Astrocyte of the cerebellum (primary cell): ENCODE data around the gene STH.

Experiments
- DNase-seq: peaks from one replicate; pipeline ENCODE4 v3.0.0-alpha.2; 2011; ENCODE audit warnings: low read depth
- H3K4me3 ChIP-seq: 2 replicates; pipeline ENCODE4 v1.5.1; 2011; ENCODE audit warnings: mild to moderate bottlenecking, low read depth, low read length, moderate library complexity
- CTCF ChIP-seq: IDR thresholded peaks from 2 replicates; pipeline ENCODE4 v1.5.1; 2012; ENCODE audit warnings: low read length, low read depth, moderate library complexity, mild to moderate bottlenecking; ENCODE audit errors: missing control alignments
- in situ Hi-C: cut with HindIII; loops from 2 replicates; pipeline ENCODE4 v1.10.0; 2017; ENCODE audit warnings: low sequenced_read_pairs

STH gene

GRCh38 chr17:46026166-46027047 lies 27.4 kb downstream of the STH start:
- DNase-seq, result no peak
- no peak overlapping the region for H3K4me3 ChIP-seq
- no peak for TF ChIP-seq CTCF
- in situ Hi-C loops, result no loop called here

GRCh38 chr17:46027048-46027975 lies 28.3 kb downstream of the STH start:
- in situ Hi-C loops, result no loop called here
- no peak overlapping the region for H3K4me3 ChIP-seq
- DNase-seq, result no peak
- no peak for TF ChIP-seq CTCF

GRCh38 chr17:46027976-46028325 lies 28.9 kb downstream of the STH start:
- in situ Hi-C loops, result no loop called here
- TF ChIP-seq CTCF, result no peak
- no peak overlapping the region for H3K4me3 ChIP-seq
- DNase-seq, result no peak

GRCh38 chr17:46028374-46028773 lies 29.3 kb downstream of the STH start:
- H3K4me3 ChIP-seq, result no peak overlapping the region
- DNase-seq, result no peak
- no peak for TF ChIP-seq CTCF
- in situ Hi-C loops, result no loop called here

- H3K4me3 ChIP-seq, result no peak overlapping the region
- in situ Hi-C loops, result no loop called here
- DNase-seq, result no peak
- TF ChIP-seq CTCF, result no peak
These were observed 30.0 kb downstream of the STH start for GRCh38 chr17:46028981-46029565.

GRCh38 chr17:46029627-46030026 lies 30.6 kb downstream of the STH start:
- TF ChIP-seq CTCF, result no peak
- H3K4me3 ChIP-seq, result no peak overlapping the region
- DNase-seq, result no peak
- in situ Hi-C loops, result no loop called here
